ENCODE measurements around the gene SMAD6.
A peak's percentile ranks its signal among the peaks of the same experiment; 100 is the strongest.

SMAD6 gene

GRCh38 chr15:66702035-66702786 lies at the start of gene SMAD6:
Gene SMAD6, plus strand, starts transcription at chr15:66702236. Its CDS starts 1,023 bp downstream, at chr15:66703259.
- DNase-seq = peak; percentile 71

GRCh38 chr15:66652806-66653205 lies 49.2 kb upstream of the SMAD6 start:
- no peak for DNase-seq

- DNase-seq = no peak
Measured at GRCh38 chr15:66653398-66653797, 48.6 kb upstream of the SMAD6 start.

GRCh38 chr15:66653852-66654251 lies 48.2 kb upstream of the SMAD6 start:
- DNase-seq = no peak

- no peak for DNase-seq
Measured at GRCh38 chr15:66654361-66654738, 47.7 kb upstream of the SMAD6 start.

- peak; percentile 11 for DNase-seq
Measured at GRCh38 chr15:66654739-66655375, 47.2 kb upstream of the SMAD6 start.

GRCh38 chr15:66655511-66655910 lies 46.5 kb upstream of the SMAD6 start:
- DNase-seq = no peak

- no peak for DNase-seq
Measured at GRCh38 chr15:66655997-66656396, 46.0 kb upstream of the SMAD6 start.

- no peak for DNase-seq
Measured at GRCh38 chr15:66657185-66658020, 44.6 kb upstream of the SMAD6 start.

- DNase-seq = no peak
Measured at GRCh38 chr15:66658044-66658443, 44.0 kb upstream of the SMAD6 start.

- DNase-seq = no peak
Measured at GRCh38 chr15:66658855-66659254, 43.2 kb upstream of the SMAD6 start.

- no peak for DNase-seq
Measured at GRCh38 chr15:66659384-66659783, 42.7 kb upstream of the SMAD6 start.

- DNase-seq = no peak
Measured at GRCh38 chr15:66661432-66662096, 40.5 kb upstream of the SMAD6 start.

- no peak for DNase-seq
Measured at GRCh38 chr15:66662522-66662921, 39.5 kb upstream of the SMAD6 start.

- no peak for DNase-seq
Measured at GRCh38 chr15:66663664-66664063, 38.4 kb upstream of the SMAD6 start.

GRCh38 chr15:66670175-66670574 lies 31.9 kb upstream of the SMAD6 start:
- no peak for DNase-seq

- no peak for DNase-seq
Measured at GRCh38 chr15:66670762-66671580, 31.1 kb upstream of the SMAD6 start.

- DNase-seq = no peak
Measured at GRCh38 chr15:66672867-66673266, 29.2 kb upstream of the SMAD6 start.

- peak; percentile 34 for DNase-seq
Measured at GRCh38 chr15:66673410-66674322, 28.4 kb upstream of the SMAD6 start.

- no peak for DNase-seq
Measured at GRCh38 chr15:66674756-66675155, 27.3 kb upstream of the SMAD6 start.

- DNase-seq = no peak
Measured at GRCh38 chr15:66675446-66675845, 26.6 kb upstream of the SMAD6 start.

Measured in CD4-positive, alpha-beta T cell treated with Interleukin-10 for 1 hour (primary cell).